Activated T-helper 17 cell treated with anti-CD3 and anti-CD28 coated beads, Interleukin-2, amount 50 U/mL, for 72 hours (primary cell): ENCODE results near the gene TP73. TPM values are rescaled to one million over a fixed set of nuclear protein-coding genes. Genes with fewer than 3 reads are reported as not detected.
A peak's percentile ranks its signal among the peaks of the same experiment; 100 is the strongest.

Source experiments
- ATAC-seq: fragments of 150-1000 bp; cut with Tn5 transposase; replicated peaks from 2 replicates; pipeline ENCODE4 v1.10.0; 2021; ENCODE audit warnings: mild to moderate bottlenecking, moderate library complexity
- H3K27ac Mint-ChIP-seq: one replicate; pipeline ENCODE4 v1.8.0; 2022; ENCODE audit warnings: mixed read lengths
- H3K27me3 Mint-ChIP-seq: one replicate; pipeline ENCODE4 v1.8.0; 2022; ENCODE audit warnings: mixed read lengths
- H3K36me3 Mint-ChIP-seq: one replicate; pipeline ENCODE4 v1.8.0; 2022; ENCODE audit warnings: low read depth, mild to moderate bottlenecking, mixed read lengths
- H3K4me1 Mint-ChIP-seq: one replicate; pipeline ENCODE4 v1.8.0; 2022; ENCODE audit warnings: mixed read lengths
- H3K4me3 Mint-ChIP-seq: one replicate; pipeline ENCODE4 v1.8.0; 2022; ENCODE audit warnings: mild to moderate bottlenecking, mixed read lengths
- H3K9me3 Mint-ChIP-seq: one replicate; pipeline ENCODE4 v1.8.0; 2022; ENCODE audit warnings: mixed read lengths
- total RNA-seq, 2 donors: library from RNA; stranded (reverse); gene quantifications; one replicate each; pipeline ENCODE4 v1.2.3, GENCODE V29; 2022

Gene TP73
- total RNA-seq, 2 donors from 2014 or later = 0.95 to 1.1 TPM

DNA sequence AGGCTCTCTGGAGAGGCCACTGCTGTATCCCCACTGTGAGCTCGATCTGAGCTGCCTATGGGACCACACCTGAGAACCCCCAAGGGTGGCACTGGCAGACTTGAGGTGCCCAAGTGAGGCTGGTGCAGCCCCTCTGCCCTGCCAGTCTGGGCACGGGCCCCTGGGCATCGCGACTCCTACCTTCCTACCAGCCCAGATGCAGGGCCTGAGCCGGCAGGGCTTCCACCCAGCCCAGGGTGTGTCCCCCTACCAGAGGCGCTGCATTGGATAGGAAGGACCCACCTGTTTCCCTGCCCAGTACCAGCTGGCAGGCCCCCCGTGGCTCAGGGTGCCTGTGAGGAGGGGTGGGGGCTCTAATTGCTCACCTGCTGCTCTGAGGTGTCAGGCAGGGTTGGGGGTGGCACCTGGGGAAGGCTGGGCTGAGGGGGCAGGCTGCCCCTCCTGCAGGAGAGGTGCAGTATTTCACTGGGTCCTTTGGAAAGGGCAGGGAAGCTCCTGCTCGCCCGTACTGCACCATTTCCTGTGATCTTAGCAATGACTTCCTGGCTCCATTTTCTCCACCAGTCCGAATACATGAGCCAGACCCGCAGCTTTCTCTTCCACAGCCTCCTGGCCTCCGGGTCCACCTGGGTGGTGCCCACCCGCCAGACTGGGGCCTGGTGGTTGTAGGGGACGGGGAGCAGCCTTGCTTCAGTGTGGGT is 11.8 kb downstream of the TP73 start:
- H3K27me3 Mint-ChIP-seq = peaks cover 14% of the 10 kb centered on the region
- no peaks in the 10 kb centered on the region for H3K4me1 Mint-ChIP-seq
- H3K36me3 Mint-ChIP-seq = no peaks in the 10 kb centered on the region
- no peak for ATAC-seq
- H3K9me3 Mint-ChIP-seq = no peaks in the 10 kb centered on the region
- H3K4me3 Mint-ChIP-seq = no peak overlapping the region
- H3K27ac Mint-ChIP-seq = no peak overlapping the region

DNA sequence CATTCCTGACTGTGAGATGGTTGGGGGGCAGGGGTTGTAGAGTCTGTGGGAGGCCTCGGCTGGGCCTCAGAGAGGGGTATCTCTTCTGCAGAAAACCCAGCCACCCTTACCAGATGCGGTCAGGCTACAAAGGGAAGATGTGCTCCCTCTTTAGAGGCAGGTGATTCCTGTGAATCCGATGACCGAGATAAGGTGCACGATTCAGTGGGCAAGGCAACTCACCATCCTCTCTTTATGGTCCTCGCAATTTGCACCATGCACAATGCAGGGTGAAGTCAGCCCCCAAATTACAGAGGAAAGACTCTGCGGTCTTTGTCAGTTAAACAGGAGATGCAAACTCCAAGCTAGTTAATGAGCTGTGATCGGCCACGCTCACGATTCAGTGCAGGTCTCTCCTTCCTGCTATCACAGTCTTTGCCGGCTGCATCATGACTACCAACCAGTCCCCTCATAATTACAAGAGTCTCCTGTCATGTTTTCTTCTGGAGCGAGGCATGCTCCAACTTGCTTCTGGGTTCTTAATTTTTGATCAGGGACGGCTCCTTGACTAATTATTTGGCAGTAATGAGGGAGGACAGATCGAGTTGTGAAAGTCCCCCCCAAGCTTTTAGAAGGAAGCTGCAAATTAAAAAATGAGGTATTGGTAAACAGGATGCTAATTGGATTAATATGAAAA is 12.5 kb downstream of the TP73 start:
- ATAC-seq = no peak
- no peaks in the 10 kb centered on the region for H3K4me1 Mint-ChIP-seq
- H3K9me3 Mint-ChIP-seq = no peaks in the 10 kb centered on the region
- H3K27ac Mint-ChIP-seq = no peak overlapping the region
- no peak overlapping the region for H3K4me3 Mint-ChIP-seq
- peaks cover 14% of the 10 kb centered on the region for H3K27me3 Mint-ChIP-seq
- H3K36me3 Mint-ChIP-seq = no peaks in the 10 kb centered on the region

DNA sequence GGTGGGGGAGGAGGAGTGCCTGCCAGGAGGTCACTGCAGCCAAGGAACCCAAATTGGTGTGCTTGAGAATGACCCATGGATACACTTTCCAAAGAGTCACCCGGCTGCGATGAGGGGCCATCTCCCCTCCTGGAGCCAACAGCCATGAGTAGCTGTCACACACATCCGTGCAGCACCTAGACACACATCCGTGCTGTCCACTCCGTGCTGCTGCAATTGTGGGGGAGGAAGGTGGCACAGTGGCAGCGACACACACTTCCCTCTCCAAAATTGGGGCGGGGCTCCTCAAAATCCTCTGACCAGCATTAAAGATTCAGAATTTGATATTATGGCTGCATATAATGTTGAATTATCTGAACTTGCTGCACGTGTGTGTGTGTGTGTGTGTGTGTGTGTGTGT is 15.8 kb downstream of the TP73 start:
- Mint-ChIP-seq H3K27me3 (peaks cover 8% of the 10 kb centered on the region), H3K36me3 (no peaks in the 10 kb centered on the region), H3K9me3 (no peaks in the 10 kb centered on the region), H3K4me3 (no peak overlapping the region), H3K4me1 (peaks cover under 1% of the 10 kb centered on the region), H3K27ac (no peak overlapping the region)
- no peak for ATAC-seq

DNA sequence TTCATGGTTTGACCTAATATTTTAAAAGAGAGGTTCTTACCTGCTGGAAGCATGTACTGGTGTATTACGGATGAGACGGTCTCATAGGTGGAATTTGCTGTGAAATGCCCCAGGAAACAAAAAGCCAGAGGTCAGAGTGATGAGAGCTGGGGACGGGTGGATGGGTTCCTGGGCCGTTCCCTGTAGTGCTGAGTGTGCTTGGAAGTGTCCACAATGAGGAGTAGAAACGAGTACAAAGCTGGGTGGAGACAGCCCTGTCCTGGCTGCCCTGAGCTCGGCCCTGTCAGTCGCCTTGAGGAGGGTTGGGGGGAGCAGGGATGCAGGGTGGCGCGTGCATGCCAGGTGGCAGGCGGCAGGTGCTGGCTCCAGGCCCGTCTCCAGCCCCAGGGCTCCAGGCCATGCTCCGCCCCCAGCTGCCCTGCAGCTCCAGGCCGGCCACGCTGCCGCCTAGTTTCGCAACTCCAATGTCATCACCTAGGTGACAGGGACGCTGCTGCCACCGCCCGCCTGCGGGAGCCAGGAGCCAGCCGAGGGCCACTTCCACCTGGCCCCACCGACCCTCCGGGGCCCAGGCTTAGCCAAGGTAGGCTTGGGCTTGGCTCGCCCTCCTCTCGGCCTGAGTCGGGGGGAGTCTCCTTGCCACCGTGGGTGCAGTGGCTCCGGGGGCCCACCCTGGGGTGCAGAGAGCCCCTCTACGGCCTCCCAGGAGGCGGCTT is 16.4 kb downstream of the TP73 start:
- Mint-ChIP-seq H3K36me3 (no peaks in the 10 kb centered on the region), H3K27me3 (peaks cover 14% of the 10 kb centered on the region), H3K4me1 (peaks cover 6% of the 10 kb centered on the region), H3K27ac (no peak overlapping the region), H3K4me3 (no peak overlapping the region), H3K9me3 (no peaks in the 10 kb centered on the region)
- no peak for ATAC-seq

DNA sequence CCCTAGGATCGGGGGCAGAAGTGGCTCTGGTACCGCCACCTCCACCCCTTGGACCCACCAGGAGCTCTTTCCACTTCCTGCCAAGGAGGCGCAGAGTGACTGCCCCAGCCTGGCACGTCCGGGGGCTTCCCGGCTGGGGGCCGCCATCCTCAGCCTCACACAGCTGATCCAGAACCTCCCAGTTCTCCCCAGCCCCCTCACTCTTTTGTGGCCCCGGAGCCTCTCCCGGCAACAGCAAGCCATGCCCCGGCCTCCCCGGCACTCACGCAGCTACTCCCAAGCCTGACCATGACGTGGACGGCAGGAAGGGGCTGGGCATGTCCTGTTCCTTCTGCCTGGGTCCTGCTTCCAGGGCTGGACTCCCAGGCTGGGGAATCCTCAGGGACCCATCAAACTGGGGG is 17.1 kb downstream of the TP73 start:
- H3K4me1 Mint-ChIP-seq = peaks cover 7% of the 10 kb centered on the region
- no peaks in the 10 kb centered on the region for H3K36me3 Mint-ChIP-seq
- no peaks in the 10 kb centered on the region for H3K9me3 Mint-ChIP-seq
- no peak overlapping the region for H3K4me3 Mint-ChIP-seq
- ATAC-seq = no peak
- no peak overlapping the region for H3K27ac Mint-ChIP-seq
- peaks cover 14% of the 10 kb centered on the region for H3K27me3 Mint-ChIP-seq

DNA sequence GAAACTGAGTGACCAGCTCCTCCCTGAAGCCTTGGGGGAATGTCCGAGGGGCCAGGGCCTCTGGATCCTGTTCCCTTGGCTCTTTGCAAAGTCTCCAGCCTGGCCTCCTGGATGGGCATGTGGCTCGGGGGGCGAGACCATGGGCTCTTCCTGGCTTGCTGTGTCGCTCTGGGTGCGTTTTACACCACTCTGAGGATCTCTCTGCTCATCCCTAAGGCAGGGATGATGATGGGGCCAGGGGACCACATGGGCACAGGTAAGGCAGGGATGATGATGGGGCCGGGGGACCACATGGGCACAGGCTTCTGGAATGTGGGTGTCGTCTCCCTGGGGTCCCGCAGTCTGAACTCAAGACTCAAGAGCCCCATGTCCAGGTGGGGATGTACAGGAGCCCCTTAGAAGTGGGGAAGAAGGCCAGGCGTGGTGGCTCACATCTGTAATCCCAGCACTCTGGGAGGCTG is 17.7 kb downstream of the TP73 start:
- Mint-ChIP-seq H3K27me3 (peaks cover 14% of the 10 kb centered on the region), H3K27ac (no peak overlapping the region), H3K4me1 (peaks cover 7% of the 10 kb centered on the region), H3K9me3 (no peaks in the 10 kb centered on the region), H3K4me3 (no peak overlapping the region), H3K36me3 (no peaks in the 10 kb centered on the region)
- ATAC-seq = no peak

DNA sequence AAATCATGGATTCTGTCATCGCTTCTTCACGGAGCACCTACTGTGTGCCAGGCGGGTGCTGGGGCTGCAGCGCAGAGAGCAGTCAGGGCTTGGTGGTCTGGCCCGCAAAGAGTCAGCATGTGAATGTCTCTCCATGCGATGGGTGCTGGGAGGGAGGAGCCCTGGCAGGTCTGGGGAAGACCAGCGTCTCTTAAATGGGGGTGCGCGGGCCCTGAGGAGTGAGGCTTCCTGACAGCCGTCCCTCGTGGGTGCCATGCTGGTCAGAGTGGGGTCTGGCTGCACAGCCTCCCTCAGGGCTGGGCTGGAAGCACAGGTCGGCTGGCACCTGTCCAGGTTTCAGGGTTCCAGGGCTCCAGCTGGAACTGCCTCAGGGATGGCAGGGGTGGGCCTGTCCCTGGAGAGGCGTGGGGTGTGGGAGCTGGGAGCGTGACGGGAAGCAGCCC is 18.5 kb downstream of the TP73 start:
- H3K4me1 Mint-ChIP-seq = peaks cover 7% of the 10 kb centered on the region
- no peaks in the 10 kb centered on the region for H3K36me3 Mint-ChIP-seq
- ATAC-seq = no peak
- H3K27ac Mint-ChIP-seq = no peak overlapping the region
- H3K9me3 Mint-ChIP-seq = no peaks in the 10 kb centered on the region
- H3K4me3 Mint-ChIP-seq = no peak overlapping the region
- peaks cover 14% of the 10 kb centered on the region for H3K27me3 Mint-ChIP-seq

DNA sequence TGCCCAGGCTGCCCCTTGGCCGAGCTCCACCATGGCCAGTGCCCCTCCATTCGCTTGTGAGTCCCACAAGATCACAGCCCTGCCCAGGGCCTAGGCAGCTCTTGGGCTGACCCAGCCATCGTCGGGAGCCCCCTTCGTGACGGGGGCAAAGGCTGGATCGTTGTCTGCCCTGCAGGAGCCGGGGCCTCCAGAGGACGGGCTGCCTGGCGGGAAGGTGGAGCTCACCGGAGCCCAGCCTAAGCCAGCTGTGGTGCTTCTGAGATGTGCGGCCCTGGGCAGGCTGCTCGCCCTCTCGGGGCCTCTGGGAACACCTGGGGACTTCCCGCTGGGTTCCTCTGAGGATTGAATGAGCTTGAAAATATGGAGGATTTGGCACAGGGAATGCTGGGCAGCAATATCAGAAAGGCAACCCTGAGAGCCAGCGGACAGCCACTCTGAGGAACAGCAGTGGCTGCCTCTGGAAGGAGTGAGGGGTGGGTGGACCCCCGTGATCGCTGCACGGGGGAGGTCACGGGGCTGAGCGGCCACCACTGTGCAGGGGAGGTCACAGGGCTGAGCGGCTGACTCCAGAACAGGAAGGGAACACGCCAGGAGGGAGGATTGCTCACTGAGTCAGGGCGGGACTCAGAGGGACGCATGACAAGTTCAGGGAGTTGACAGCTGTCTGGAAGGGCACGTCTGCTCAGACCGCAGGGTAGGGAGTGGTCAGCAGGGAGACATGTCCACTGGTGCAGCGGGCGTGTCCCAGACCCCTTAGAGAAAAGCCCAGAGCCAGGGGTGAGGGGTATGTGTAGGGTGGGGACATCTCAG is 19.3 kb downstream of the TP73 start:
- Mint-ChIP-seq H3K4me1 (peaks cover 7% of the 10 kb centered on the region), H3K9me3 (no peaks in the 10 kb centered on the region), H3K4me3 (no peak overlapping the region), H3K27me3 (peaks cover 16% of the 10 kb centered on the region), H3K27ac (no peak overlapping the region), H3K36me3 (no peaks in the 10 kb centered on the region)
- ATAC-seq = no peak

DNA sequence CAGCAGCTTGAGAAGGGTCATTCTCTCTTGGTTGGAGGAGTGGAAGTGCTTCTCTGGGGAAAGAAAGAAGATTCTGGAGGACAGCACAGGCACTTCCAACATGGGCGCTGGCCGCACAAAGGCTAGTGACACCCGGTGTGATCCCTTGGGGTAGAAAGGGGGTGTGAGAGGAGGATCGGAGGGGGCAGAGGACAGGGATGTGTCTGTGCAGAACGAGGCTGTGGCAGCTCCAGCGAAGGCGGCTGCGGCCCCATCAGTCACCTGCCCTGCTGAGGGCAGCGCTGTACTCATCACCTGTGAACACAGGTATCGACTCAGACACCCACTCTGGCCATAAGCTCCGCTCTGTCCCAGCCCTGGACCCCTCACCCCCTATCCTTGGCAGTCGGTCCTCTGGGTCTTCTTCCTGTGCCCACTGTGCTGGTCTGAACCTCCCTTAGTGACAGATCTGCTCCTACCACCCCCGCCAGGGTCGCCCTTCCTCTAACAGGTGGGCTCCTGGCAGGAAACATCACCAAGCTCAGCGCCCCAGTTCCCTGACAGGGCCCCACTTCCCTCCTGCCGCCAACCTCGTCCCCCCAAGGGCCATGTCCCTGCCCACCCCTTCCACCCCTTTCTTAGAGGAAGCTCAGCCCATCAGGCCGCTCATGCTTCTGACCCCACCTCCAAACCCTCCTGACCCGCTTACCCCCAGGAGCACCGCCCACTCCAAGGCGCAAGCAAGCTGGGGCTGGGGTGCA is 20.1 kb downstream of the TP73 start:
- Mint-ChIP-seq H3K27ac (no peak overlapping the region), H3K9me3 (no peaks in the 10 kb centered on the region), H3K27me3 (peaks cover 16% of the 10 kb centered on the region), H3K4me3 (no peak overlapping the region), H3K4me1 (peaks cover 11% of the 10 kb centered on the region), H3K36me3 (no peaks in the 10 kb centered on the region)
- ATAC-seq = no peak

DNA sequence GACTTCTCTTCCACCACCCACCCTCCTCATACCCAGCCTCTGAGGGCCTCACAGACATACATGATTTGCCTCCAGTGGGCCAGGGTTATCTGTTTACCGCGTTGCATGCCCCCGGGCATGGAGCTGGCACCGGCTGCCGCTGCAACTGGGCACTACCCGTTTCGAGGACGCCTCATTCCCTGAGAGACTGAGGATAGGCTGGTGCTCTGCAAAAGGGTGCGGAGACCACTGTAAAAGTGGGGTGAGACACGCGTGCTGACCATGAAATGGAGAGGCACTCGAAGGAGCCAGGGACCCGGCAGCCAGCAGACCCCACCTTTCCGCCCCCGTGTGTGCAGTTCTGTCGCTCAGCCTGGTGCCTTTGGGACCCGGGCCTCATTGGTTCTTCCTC is 20.6 kb downstream of the TP73 start:
- H3K4me3 Mint-ChIP-seq = peak overlapping the region; percentile 51
- H3K9me3 Mint-ChIP-seq = no peaks in the 10 kb centered on the region
- no peak for ATAC-seq
- H3K36me3 Mint-ChIP-seq = no peaks in the 10 kb centered on the region
- H3K27me3 Mint-ChIP-seq = peaks cover 15% of the 10 kb centered on the region
- H3K27ac Mint-ChIP-seq = no peak overlapping the region
- H3K4me1 Mint-ChIP-seq = peaks cover 11% of the 10 kb centered on the region

DNA sequence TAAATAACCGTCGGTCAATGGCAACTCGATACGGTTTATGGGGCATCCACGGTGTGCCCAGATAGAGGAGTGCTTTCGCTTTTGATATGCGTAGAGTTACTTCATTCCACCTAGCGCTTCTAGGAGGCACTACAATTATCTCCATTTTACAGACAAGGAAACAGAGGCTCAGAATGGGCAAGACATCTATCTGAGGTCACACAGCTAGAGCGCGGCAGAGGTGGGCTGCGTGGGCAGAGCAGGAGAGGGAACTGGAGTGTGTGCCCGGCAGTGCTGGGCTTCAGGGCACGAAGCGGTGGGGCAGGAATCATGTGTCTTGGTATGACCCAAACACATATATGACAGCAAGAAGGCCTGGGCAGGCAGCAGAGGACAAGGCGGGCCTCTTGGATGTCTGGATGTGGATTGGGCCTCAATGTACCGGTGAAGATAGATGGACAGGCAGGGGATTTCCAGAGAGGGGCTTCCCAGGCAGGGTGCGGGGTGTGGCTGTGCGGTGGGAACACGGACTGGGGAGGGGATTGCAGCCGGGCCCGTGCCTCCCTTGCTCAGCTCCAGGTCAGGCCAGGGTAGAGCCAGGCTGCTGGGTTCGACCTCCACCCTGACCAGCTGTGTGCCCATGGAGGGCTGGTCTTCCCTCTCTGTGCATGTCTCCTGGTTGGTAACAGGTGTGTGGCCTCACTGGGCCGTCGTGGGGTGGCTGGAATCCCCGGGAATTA is 21.2 kb downstream of the TP73 start:
- Mint-ChIP-seq H3K4me3 (peak overlapping the region; percentile 51), H3K27ac (no peak overlapping the region), H3K36me3 (no peaks in the 10 kb centered on the region), H3K27me3 (peaks cover 9% of the 10 kb centered on the region), H3K9me3 (no peaks in the 10 kb centered on the region), H3K4me1 (peaks cover 11% of the 10 kb centered on the region)
- ATAC-seq = peak; percentile 5

DNA sequence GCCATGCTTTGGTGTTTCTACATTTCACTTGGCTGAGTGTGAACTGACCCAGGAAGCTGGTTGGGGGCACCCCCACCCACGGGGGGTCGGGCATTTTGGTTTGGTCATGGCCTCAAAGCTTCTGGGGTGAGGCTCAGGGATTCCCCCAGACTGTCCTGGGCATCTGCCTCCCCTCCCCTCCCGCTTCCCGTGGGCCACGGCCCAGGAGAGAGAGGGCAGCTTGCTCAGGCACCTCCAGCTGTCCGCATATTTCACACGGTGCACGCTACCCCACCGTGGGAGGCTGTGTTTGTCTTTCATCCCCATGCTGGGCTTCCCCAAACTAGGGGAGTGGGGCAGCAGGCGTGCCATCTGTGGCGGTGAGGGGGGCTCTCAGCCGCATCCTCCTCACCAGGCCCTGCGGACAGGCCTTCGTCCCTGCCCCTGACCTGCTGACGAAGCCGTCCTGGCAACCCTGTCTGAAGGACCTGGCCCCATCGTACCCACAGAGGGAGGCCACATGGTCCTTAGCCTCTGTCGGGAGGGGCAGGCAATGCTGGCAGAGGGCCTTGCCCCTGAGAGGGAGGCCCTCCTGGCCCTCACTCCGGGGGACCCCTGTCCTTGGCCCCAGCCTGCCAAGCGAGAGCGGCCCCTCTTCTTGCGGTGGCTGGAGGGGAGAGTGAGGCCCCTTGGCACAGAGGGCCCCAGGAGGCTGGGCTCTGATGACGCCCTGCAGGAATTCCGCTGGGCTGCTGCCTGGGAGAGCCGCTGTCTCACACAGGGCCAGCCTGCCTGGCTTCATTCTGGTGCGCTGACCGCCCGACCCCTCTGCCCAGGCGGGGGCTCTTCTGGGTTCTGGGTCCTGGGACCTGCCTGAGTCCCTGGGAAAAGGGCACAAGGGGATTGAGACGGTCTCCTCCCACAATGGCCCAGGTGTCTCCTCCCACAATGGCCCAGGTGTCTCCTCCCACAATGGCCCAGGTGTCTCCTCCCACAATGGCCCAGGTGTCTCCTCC is 22.1 kb downstream of the TP73 start:
- Mint-ChIP-seq H3K9me3 (no peaks in the 10 kb centered on the region), H3K27me3 (peaks cover 8% of the 10 kb centered on the region), H3K27ac (no peak overlapping the region)

More for the DNA sequence above, 22.1 kb downstream of the TP73 start:
- peaks cover 12% of the 10 kb centered on the region for H3K4me1 Mint-ChIP-seq
- no peaks in the 10 kb centered on the region for H3K36me3 Mint-ChIP-seq
- peak; percentile 7 for ATAC-seq
- H3K4me3 Mint-ChIP-seq = no peak overlapping the region
